Endothelial cell of umbilical vein (primary cell): Measurements from ENCODE around the gene PBXIP1. TPM values are rescaled to one million over a fixed set of nuclear protein-coding genes. Genes with fewer than 3 reads are reported as not detected.

Experiments used
- BruUV-seq: library from RNA; stranded (reverse); fragments of 400-500 nt; replicated peaks from 2 replicates; lab custom pipeline; 2021; lab: Mats Ljungman, UMichigan
- CTCF ChIA-PET: fragments of 300-600, 350-600 bp; sonication (Branson Sonifier 250); formaldehyde crosslinking; loops from one replicate; lab custom pipeline; 2021; ENCODE audit warnings: antibody characterized with exemption, inconsistent platforms; lab: Charles Lee
- POLR2A ChIA-PET: fragments of 300-600, 350-600 bp; sonication (Branson Sonifier 250); formaldehyde crosslinking; loops from one replicate; lab custom pipeline; 2021; ENCODE audit warnings: antibody characterized with exemption, inconsistent platforms; lab: Charles Lee
- DNase-seq: peaks from one replicate; pipeline ENCODE4 v3.0.0-alpha.2; 2011; ENCODE audit warnings: low read depth, low spot score
- FAIRE-seq: peaks from 2 replicates; lab custom pipeline; 2011; peaks lifted over from hg19 to GRCh38; lab: Jason Lieb, UNC
- H2AFZ ChIP-seq: 2 replicates; pipeline ENCODE4 v1.6.0; 2012; ENCODE audit warnings: low read depth, low read length, control low read depth, inconsistent platforms
- H3K27ac ChIP-seq: 2 replicates; pipeline ENCODE4 v1.5.1; 2011; ENCODE audit warnings: low read depth, mild to moderate bottlenecking, control low read depth, low read length, moderate library complexity; ENCODE audit not compliant: insufficient read depth
- H3K27me3 ChIP-seq, 2 experiments: 2 replicates each; pipeline versions ENCODE4 v1.6.0 to v1.6.1; 2011; ENCODE audit warnings: low read length in 2 of 2, mixed read lengths in 1 of 2; ENCODE audit not compliant: control insufficient read depth in 2 of 2, insufficient read depth in 2 of 2
- H3K36me3 ChIP-seq, 2 experiments: 2 replicates in 1 of 2; 3 replicates in 1 of 2; pipeline ENCODE4 v1.5.1; 2011; ENCODE audit warnings: low read length in 2 of 2, mild to moderate bottlenecking in 1 of 2, moderate library complexity in 1 of 2; ENCODE audit not compliant: control insufficient read depth in 2 of 2, insufficient read depth in 2 of 2; ENCODE audit errors: extremely low read depth in 1 of 2
- H3K4me1 ChIP-seq: 3 replicates; pipeline ENCODE4 v1.5.1; 2011; ENCODE audit warnings: mild to moderate bottlenecking, low read length; ENCODE audit not compliant: control insufficient read depth, insufficient read depth; ENCODE audit errors: extremely low read depth
- H3K4me2 ChIP-seq: 2 replicates; pipeline ENCODE4 v1.6.1; 2011; ENCODE audit warnings: low read length, control low read depth, mixed read lengths; ENCODE audit not compliant: insufficient read depth
- H3K4me3 ChIP-seq, 3 experiments: fragments of 200-600 bp in 1 of 3; sonication (generic), shearing (Covaris generic) in 1 of 3; replicated peaks in 1 of 3; 2 replicates each; pipeline ENCODE4 v1.5.1; 2011 to 2016; ENCODE audit warnings: control low read depth in 3 of 3, low read length in 3 of 3, mild to moderate bottlenecking in 2 of 3, inconsistent platforms in 1 of 3, low read depth in 1 of 3, moderate library complexity in 1 of 3; ENCODE audit not compliant: insufficient read depth in 1 of 3
- H3K79me2 ChIP-seq: 2 replicates; pipeline ENCODE4 v1.6.0; 2012; ENCODE audit warnings: low read length, inconsistent platforms; ENCODE audit not compliant: control insufficient read depth, insufficient read depth
- H3K9ac ChIP-seq: replicated peaks from 2 replicates; pipeline ENCODE3; 2011; ENCODE audit warnings: low read length, control low read depth; ENCODE audit not compliant: insufficient read depth; ENCODE audit errors: extremely low read depth
- H3K9me1 ChIP-seq: replicated peaks from 3 replicates; pipeline ENCODE4 v1.6.0; 2011; ENCODE audit warnings: mild to moderate bottlenecking, low read length; ENCODE audit not compliant: control insufficient read depth, insufficient read depth; ENCODE audit errors: extremely low read depth
- H3K9me3 ChIP-seq: replicated peaks from 2 replicates; pipeline ENCODE4 v1.5.1; 2012; ENCODE audit warnings: low read length, inconsistent platforms; ENCODE audit not compliant: control insufficient read depth, insufficient read depth
- H4K20me1 ChIP-seq: replicated peaks from 2 replicates; pipeline ENCODE3; 2011; ENCODE audit warnings: mild to moderate bottlenecking, low read length; ENCODE audit not compliant: control insufficient read depth, insufficient read depth; ENCODE audit errors: extremely low read depth
- EZH2 ChIP-seq: IDR thresholded peaks from 2 replicates; pipeline ENCODE4 v1.6.1; 2012; ENCODE audit warnings: borderline replicate concordance, low read depth, mild to moderate bottlenecking, moderate library complexity, low read length, inconsistent platforms; ENCODE audit not compliant: severe bottlenecking
- FOS ChIP-seq: IDR thresholded peaks from 2 replicates; pipeline ENCODE4 v1.6.1; 2011; ENCODE audit warnings: mild to moderate bottlenecking, low read length, moderate library complexity, borderline replicate concordance; ENCODE audit not compliant: insufficient read depth
- GATA2 ChIP-seq: IDR thresholded peaks from 2 replicates; pipeline ENCODE4 v1.7.0; 2011; ENCODE audit warnings: low read depth, mild to moderate bottlenecking, moderate library complexity, mixed read lengths, low read length; ENCODE audit not compliant: insufficient read length, insufficient read depth
- JUN ChIP-seq: IDR thresholded peaks from 2 replicates; pipeline ENCODE4 v1.6.1; 2011; ENCODE audit warnings: borderline replicate concordance, low read depth; ENCODE audit not compliant: insufficient read length, insufficient read depth
- MYC ChIP-seq: IDR thresholded peaks from one replicate; pipeline ENCODE4 v1.6.1; 2011; ENCODE audit warnings: mild to moderate bottlenecking, low read depth, low read length
- POLR2A ChIP-seq: IDR thresholded peaks from 2 replicates; pipeline ENCODE4 v1.6.1; 2012; ENCODE audit warnings: low read depth, mild to moderate bottlenecking, control low read depth, low read length
- POLR2AphosphoS5 ChIP-seq: IDR thresholded peaks from 2 replicates; pipeline ENCODE4 v1.6.1; 2012; ENCODE audit warnings: low read depth, mild to moderate bottlenecking, control low read depth, low read length, moderate library complexity; ENCODE audit not compliant: insufficient read depth
- dilution Hi-C: fragments of 300-500 bp; cut with MboI; formaldehyde crosslinking; loops from one replicate; pipeline ENCODE4 v1.15.0; 2019; ENCODE audit warnings: low sequenced_read_pairs; ENCODE audit not compliant: extremely low pct_ligation_motif_present
- intact Hi-C: fragments of 100-400 bp; cut with micrococcal nuclease; formaldehyde crosslinking; loops from one replicate; pipeline ENCODE4 v1.10.0; 2022
- polyA plus RNA-seq, 4 experiments: library from polyadenylated mRNA; depleted of rRNA in 3 of 4; stranded (reverse) in 3 of 4; unstranded in 1 of 4; fragments of >200 nt; gene quantifications; 2 replicates each; pipeline versions ENCODE4 v1.2.1 to v1.2.3, GENCODE V29; 2011 to 2012; ENCODE audit warnings: missing spikeins in 1 of 4
- total RNA-seq: library from RNA; stranded (reverse); gene quantifications from 2 replicates; pipeline ENCODE4 v1.2.3, GENCODE V29; 2021
- TF ChIP-seq, protein P1 (sequence below), 2 donors: IDR thresholded peaks; 1 replicate in 1 of 2; 2 replicates in 1 of 2; pipeline ENCODE4 v1.5.1; 2011; ENCODE audit warnings: low read length in 2 of 2, mild to moderate bottlenecking in 2 of 2, moderate library complexity in 2 of 2, control low read depth in 1 of 2, inconsistent platforms in 1 of 2, low read depth in 1 of 2; ENCODE audit not compliant: insufficient read depth in 1 of 2; ENCODE audit errors: extremely low read depth in 1 of 2
- TF ChIP-seq, protein P2 (sequence below): IDR thresholded peaks from 2 replicates; pipeline ENCODE4 v1.6.1; 2011; ENCODE audit not compliant: insufficient read depth, insufficient read length

The PBXIP1 gene
- total and polyA plus RNA-seq, 2 donors (not counting 3 experiments of a cell fraction or from before 2014, with no cell fraction given) = 49.4 to 54.7 TPM

DNA sequence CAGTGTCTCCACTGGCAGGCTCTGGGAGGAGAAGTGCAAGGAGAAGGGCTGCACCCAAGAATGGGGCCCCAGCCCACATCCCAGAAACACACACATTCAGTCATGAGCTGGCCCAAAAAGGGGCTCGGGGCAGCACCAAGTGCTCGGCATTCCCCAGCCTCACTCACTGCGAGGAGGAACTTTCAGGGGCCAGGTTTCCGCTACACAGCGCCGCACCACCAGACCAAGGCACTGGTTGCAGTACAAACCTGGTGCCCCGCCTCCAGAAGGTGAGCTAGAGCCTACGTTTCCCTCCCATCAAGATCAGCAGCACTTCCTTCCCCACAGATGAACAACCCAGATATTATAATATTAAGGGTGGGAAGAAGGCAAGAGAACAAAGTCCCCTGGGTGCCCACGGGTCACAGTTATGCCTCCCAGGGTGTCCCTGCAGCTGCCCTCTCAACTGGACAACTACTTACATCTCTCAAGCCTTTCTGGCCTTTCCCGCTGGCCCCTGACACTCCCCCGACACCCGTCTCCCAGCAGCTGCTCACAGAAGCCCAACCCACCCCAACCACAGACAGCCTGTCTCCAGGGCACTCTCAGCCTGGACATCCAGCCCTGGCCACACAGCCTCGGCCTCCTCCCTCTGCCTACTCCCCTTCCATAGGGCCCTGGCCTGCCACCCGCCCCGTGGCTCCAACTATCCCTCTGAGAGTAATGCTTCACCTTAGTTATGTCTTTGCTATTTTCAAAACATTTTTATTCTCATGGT, 3.8 kb downstream of the PBXIP1 start:
- H3K4me3 ChIP-seq = no peak overlapping the region
- TF ChIP-seq, protein P1, sequence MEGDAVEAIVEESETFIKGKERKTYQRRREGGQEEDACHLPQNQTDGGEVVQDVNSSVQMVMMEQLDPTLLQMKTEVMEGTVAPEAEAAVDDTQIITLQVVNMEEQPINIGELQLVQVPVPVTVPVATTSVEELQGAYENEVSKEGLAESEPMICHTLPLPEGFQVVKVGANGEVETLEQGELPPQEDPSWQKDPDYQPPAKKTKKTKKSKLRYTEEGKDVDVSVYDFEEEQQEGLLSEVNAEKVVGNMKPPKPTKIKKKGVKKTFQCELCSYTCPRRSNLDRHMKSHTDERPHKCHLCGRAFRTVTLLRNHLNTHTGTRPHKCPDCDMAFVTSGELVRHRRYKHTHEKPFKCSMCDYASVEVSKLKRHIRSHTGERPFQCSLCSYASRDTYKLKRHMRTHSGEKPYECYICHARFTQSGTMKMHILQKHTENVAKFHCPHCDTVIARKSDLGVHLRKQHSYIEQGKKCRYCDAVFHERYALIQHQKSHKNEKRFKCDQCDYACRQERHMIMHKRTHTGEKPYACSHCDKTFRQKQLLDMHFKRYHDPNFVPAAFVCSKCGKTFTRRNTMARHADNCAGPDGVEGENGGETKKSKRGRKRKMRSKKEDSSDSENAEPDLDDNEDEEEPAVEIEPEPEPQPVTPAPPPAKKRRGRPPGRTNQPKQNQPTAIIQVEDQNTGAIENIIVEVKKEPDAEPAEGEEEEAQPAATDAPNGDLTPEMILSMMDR (IDR thresholded peaks at IDR 0.05; ENCODE audit: extremely low read depth in 1 of 2, insufficient read depth in 1 of 2, low read depth in 1 of 2, low read length in 2 of 2) = no peak
- TF ChIP-seq POLR2A (no peak), GATA2 (no peak), MYC (no peak), FOS (no peak), EZH2 (no peak), POLR2AphosphoS5 (no peak), JUN (no peak)
- TF ChIP-seq, protein P2, sequence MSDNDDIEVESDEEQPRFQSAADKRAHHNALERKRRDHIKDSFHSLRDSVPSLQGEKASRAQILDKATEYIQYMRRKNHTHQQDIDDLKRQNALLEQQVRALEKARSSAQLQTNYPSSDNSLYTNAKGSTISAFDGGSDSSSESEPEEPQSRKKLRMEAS = no peak
- no peak overlapping the region for H2AFZ ChIP-seq
- DNase-seq (no peak), FAIRE-seq (no peak)
- H3K9me1 ChIP-seq = no peaks in the 10 kb centered on the region
- H4K20me1 ChIP-seq = no peaks in the 10 kb centered on the region
- H3K9me3 ChIP-seq = no peaks in the 10 kb centered on the region
- no TSS peak for BruUV-seq
- H3K36me3 ChIP-seq = peaks cover 0 to 23% of the 10 kb centered on the region in 2 experiments
- CTCF ChIA-PET = interaction anchor here (1.4 to 2.4 kb wide), 3 partner anchors 8 to 65 kb away, joined by 4 to 10 read pairs (median 5); no protein-coding TSS in a partner anchor
- H3K27me3 ChIP-seq = no peaks in the 10 kb centered on the region
- no peak overlapping the region for H3K27ac ChIP-seq
- POLR2A ChIA-PET = no interaction called here
- intact Hi-C loops = no loop called here
- no peak overlapping the region for H3K4me2 ChIP-seq
- no peaks in the 10 kb centered on the region for H3K79me2 ChIP-seq
- H3K9ac ChIP-seq = no peak overlapping the region
- dilution Hi-C loops = no loop called here
- peaks cover 19% of the 10 kb centered on the region for H3K4me1 ChIP-seq
